Forelimb muscle (tissue), 1 donor: ENCODE data around the gene GALNS. TPM values are rescaled to one million over a fixed set of nuclear protein-coding genes. Genes with fewer than 3 reads are reported as not detected.
"Not testable (repeated sequence)": the region's sequence is repeated elsewhere in the genome, so short reads cannot be mapped to it uniquely, and the experiment has no call there.

Source experiments
- DNase-seq: peaks from one replicate; pipeline ENCODE4 v3.0.0-alpha.2; 2013; ENCODE audit warnings: low read depth
- polyA plus RNA-seq: library from polyadenylated mRNA; unstranded; fragments of 120-200 nt; gene quantifications from one replicate; pipeline ENCODE4 v1.2.1, GENCODE V29; 2013; ENCODE audit not compliant: insufficient read length

GALNS gene
- polyA plus RNA-seq, 1 donor, result 17.1 TPM

GRCh38 chr16:88804552-88805339 is 52.0 kb downstream of the GALNS start:
- no peak for DNase-seq

GRCh38 chr16:88804173-88804551 is 52.6 kb downstream of the GALNS start:
- no peak for DNase-seq

GRCh38 chr16:88803264-88803987 is 53.3 kb downstream of the GALNS start, which contains the start of gene CDT1:
Gene CDT1 (plus strand): TSS chr16:88803789. CDS start chr16:88803832, 43 bp downstream.
- DNase-seq, result peak; percentile 63

GRCh38 chr16:88800277-88800592 is 56.5 kb downstream of the GALNS start:
- DNase-seq, result no peak

- DNase-seq, result no peak
These were observed 57.0 kb downstream of the GALNS start for GRCh38 chr16:88799569-88800276.

GRCh38 chr16:88798772-88799455 is 57.8 kb downstream of the GALNS start:
- no peak for DNase-seq

- no peak for DNase-seq
These were observed 58.7 kb downstream of the GALNS start for GRCh38 chr16:88798073-88798472.

GRCh38 chr16:88796278-88796677 is 60.5 kb downstream of the GALNS start:
- DNase-seq, result no peak

- no peak for DNase-seq
These were observed 63.3 kb downstream of the GALNS start for GRCh38 chr16:88793251-88793954.

- no peak for DNase-seq
These were observed 64.0 kb downstream of the GALNS start for GRCh38 chr16:88792668-88793250.

GRCh38 chr16:88792078-88792550 is 64.6 kb downstream of the GALNS start:
- no peak for DNase-seq

GRCh38 chr16:88790312-88791211 is 66.2 kb downstream of the GALNS start:
- no peak for DNase-seq

- no peak for DNase-seq
These were observed 67.2 kb downstream of the GALNS start for GRCh38 chr16:88789594-88789993.

- not testable (repeated sequence) for DNase-seq
These were observed 68.0 kb downstream of the GALNS start for GRCh38 chr16:88788749-88789148.

- no peak for DNase-seq
These were observed 69.0 kb downstream of the GALNS start for GRCh38 chr16:88787579-88788314.

- DNase-seq, result no peak
These were observed 71.4 kb downstream of the GALNS start, which contains the start of gene PIEZO1 for GRCh38 chr16:88785106-88785924. Gene PIEZO1 (minus strand): TSS chr16:88785220. CDS start chr16:88784964, 256 bp downstream.

GRCh38 chr16:88784856-88785105 is 72.0 kb downstream of the GALNS start:
- DNase-seq, result no peak
